HepG2 (cell line): ENCODE measurements around the gene CMTM2. TPM values are rescaled to one million over a fixed set of nuclear protein-coding genes. Genes with fewer than 3 reads are reported as not detected.

Experiments
- DNMT3B ChIP-seq: conservative IDR thresholded peaks from 2 replicates; pipeline ENCODE4 v1.6.1; 2016; ENCODE audit warnings: missing biosample characterization, control low read depth
- FOXC1 ChIP-seq: sonication (generic); formaldehyde crosslinking; IDR thresholded peaks from 2 replicates; pipeline ENCODE4 v1.8.0; 2022; ENCODE audit warnings: mild to moderate bottlenecking, missing genetic modification reagents, borderline replicate concordance
- HNRNPL ChIP-seq: fragments of 200-400 bp; formaldehyde crosslinking; IDR thresholded peaks from 2 replicates; pipeline ENCODE4 v1.6.1; 2017; ENCODE audit warnings: mild to moderate bottlenecking, low read depth, low read length
- KLF6 ChIP-seq: IDR thresholded peaks from 2 replicates; pipeline ENCODE4 v1.8.0; 2016; ENCODE audit warnings: missing biosample characterization, missing genetic modification reagents
- PITX1 ChIP-seq: sonication (generic); formaldehyde crosslinking; IDR thresholded peaks from 2 replicates; pipeline ENCODE4 v1.5.1; 2020; ENCODE audit warnings: mild to moderate bottlenecking, missing genetic modification reagents
- POGK ChIP-seq: sonication (generic); formaldehyde crosslinking; conservative IDR thresholded peaks from 2 replicates; pipeline ENCODE4 v1.8.0; 2022; ENCODE audit warnings: mild to moderate bottlenecking, moderate library complexity, missing genetic modification reagents
- POLR2G ChIP-seq: fragments of 200-400 bp; formaldehyde crosslinking; IDR thresholded peaks from 2 replicates; pipeline ENCODE4 v1.6.1; 2018; ENCODE audit warnings: mild to moderate bottlenecking, low read depth, low read length, moderate library complexity
- THAP11 ChIP-seq: IDR thresholded peaks from 2 replicates; pipeline ENCODE4 v1.6.1; 2016; ENCODE audit warnings: missing biosample characterization, missing genetic modification reagents
- ZNF138 ChIP-seq: sonication (generic); formaldehyde crosslinking; IDR thresholded peaks from 2 replicates; pipeline ENCODE4 v1.5.0; 2020; ENCODE audit warnings: mild to moderate bottlenecking, low read depth, missing genetic modification reagents
- ZNF264 ChIP-seq: sonication (generic); formaldehyde crosslinking; IDR thresholded peaks from 2 replicates; pipeline ENCODE4 v1.4.0; 2020; ENCODE audit warnings: missing genetic modification reagents
- ZNF296 ChIP-seq: sonication (generic); formaldehyde crosslinking; conservative IDR thresholded peaks from 2 replicates; pipeline ENCODE4 v1.5.0; 2020; ENCODE audit warnings: mild to moderate bottlenecking, missing genetic modification reagents
- ZNF749 ChIP-seq: sonication (generic); formaldehyde crosslinking; IDR thresholded peaks from 2 replicates; pipeline ENCODE4 v1.8.0; 2022; ENCODE audit warnings: mild to moderate bottlenecking, missing genetic modification reagents, moderate library complexity, borderline replicate concordance
- polyA plus RNA-seq, 8 experiments: library from polyadenylated mRNA; depleted of rRNA in 3 of 8; stranded (reverse) in 7 of 8; unstranded in 1 of 8; fragments of >200 nt; fragmentation: Illumina TruSeq in 4 of 8; extraction: Trizol in 4 of 8; gene quantifications; 2 replicates each; pipeline versions ENCODE4 v1.2.1 to v1.2.3, GENCODE V29; 2011 to 2016; ENCODE audit warnings: low read depth in 4 of 8, missing spikeins in 1 of 8, mixed read lengths in 1 of 8; ENCODE audit not compliant: insufficient read depth in 1 of 8
- total RNA-seq, 5 experiments: library from RNA; depleted of rRNA; stranded (reverse); fragments of >200 nt; fragmentation: Illumina TruSeq; extraction: Trizol; gene quantifications; 2 replicates each; pipeline ENCODE4 v1.2.3, GENCODE V29; 2016; ENCODE audit warnings: low read depth in 1 of 5
- TF ChIP-seq, protein P1 (sequence below): sonication (generic); formaldehyde crosslinking; IDR thresholded peaks from 2 replicates; pipeline ENCODE4 v1.4.0; 2020; ENCODE audit warnings: mild to moderate bottlenecking, missing genetic modification reagents, borderline replicate concordance
- TF ChIP-seq, protein P2 (sequence below): sonication (generic); formaldehyde crosslinking; IDR thresholded peaks from 2 replicates; pipeline ENCODE4 v1.5.1; 2020; ENCODE audit warnings: mild to moderate bottlenecking, missing genetic modification reagents, borderline replicate concordance

CMTM2 gene
- total and polyA plus RNA-seq, 2 of the 13 experiments (the other 11 are each of a cell fraction or from before 2014, with no cell fraction given) = not detected

DNA sequence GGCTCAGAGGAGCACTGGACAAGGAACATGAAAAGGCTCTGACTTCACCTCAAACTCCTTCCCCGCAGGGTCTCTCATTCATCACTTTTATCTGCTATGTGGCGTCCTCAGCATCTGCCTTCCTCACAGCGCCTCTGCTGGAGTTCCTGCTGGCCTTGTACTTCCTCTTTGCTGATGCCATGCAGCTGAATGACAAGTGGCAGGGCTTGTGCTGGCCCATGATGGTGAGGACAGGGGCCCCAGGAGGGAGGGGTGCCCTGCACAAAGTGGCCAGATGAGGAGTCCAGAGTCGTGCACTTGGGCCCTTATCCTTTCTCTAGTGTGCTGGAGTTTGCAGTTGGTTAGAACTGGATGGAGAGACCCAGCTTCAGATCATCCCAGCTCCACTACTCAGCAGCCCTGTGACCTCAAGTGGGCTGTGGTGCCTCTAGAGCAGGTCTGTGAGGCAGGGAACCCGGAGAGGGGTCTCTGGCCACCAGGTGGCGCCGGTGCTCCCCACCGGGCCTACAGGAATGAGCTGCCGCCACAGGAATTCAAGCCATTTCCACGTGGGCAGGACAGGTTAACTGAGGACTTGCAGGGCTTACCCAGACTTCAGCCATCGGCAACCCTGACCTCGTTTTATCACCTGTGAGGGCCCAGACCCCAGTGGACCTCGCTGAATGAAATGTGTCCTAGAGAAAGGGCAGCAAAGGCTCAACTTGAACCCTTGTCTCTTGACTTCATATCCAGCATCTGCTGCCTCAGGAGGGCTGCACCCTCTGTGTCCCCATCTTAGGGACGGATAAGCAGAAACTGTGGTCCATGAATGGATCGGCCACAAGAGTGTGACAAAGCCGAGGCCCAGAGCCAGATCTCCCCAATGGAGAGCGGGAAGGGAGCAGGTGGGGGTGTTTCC is 29.2 kb downstream of the CMTM2 start (continued):
- TF ChIP-seq, protein P1, sequence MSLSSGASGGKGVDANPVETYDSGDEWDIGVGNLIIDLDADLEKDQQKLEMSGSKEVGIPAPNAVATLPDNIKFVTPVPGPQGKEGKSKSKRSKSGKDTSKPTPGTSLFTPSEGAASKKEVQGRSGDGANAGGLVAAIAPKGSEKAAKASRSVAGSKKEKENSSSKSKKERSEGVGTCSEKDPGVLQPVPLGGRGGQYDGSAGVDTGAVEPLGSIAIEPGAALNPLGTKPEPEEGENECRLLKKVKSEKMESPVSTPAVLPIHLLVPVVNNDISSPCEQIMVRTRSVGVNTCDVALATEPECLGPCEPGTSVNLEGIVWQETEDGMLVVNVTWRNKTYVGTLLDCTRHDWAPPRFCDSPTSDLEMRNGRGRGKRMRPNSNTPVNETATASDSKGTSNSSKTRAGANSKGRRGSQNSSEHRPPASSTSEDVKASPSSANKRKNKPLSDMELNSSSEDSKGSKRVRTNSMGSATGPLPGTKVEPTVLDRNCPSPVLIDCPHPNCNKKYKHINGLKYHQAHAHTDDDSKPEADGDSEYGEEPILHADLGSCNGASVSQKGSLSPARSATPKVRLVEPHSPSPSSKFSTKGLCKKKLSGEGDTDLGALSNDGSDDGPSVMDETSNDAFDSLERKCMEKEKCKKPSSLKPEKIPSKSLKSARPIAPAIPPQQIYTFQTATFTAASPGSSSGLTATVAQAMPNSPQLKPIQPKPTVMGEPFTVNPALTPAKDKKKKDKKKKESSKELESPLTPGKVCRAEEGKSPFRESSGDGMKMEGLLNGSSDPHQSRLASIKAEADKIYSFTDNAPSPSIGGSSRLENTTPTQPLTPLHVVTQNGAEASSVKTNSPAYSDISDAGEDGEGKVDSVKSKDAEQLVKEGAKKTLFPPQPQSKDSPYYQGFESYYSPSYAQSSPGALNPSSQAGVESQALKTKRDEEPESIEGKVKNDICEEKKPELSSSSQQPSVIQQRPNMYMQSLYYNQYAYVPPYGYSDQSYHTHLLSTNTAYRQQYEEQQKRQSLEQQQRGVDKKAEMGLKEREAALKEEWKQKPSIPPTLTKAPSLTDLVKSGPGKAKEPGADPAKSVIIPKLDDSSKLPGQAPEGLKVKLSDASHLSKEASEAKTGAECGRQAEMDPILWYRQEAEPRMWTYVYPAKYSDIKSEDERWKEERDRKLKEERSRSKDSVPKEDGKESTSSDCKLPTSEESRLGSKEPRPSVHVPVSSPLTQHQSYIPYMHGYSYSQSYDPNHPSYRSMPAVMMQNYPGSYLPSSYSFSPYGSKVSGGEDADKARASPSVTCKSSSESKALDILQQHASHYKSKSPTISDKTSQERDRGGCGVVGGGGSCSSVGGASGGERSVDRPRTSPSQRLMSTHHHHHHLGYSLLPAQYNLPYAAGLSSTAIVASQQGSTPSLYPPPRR (CRISPR knock-in tag) = no peak; the same call in 1 of the 2 replicates
- TF ChIP-seq POLR2G = no peak
- no peak for TF ChIP-seq POGK (CRISPR knock-in tag)
- peak; percentile 77; the same call in 1 of the 2 replicates for TF ChIP-seq ZNF138 (CRISPR knock-in tag)
- no peak for TF ChIP-seq ZNF296 (CRISPR knock-in tag)
- TF ChIP-seq HNRNPL = no peak
- peak; percentile 89 for TF ChIP-seq ZNF264 (CRISPR knock-in tag)
- peak; percentile 70 for TF ChIP-seq PITX1 (CRISPR knock-in tag)
- no peak for TF ChIP-seq ZNF749 (CRISPR knock-in tag)
- peak; percentile 49; the same call in 1 of the 2 replicates for TF ChIP-seq THAP11 (CRISPR knock-in tag)
- TF ChIP-seq DNMT3B (CRISPR knock-in tag) = 0 out of 2 replicates have a peak, but pooled peaks have one; percentile 68
- TF ChIP-seq, protein P2, sequence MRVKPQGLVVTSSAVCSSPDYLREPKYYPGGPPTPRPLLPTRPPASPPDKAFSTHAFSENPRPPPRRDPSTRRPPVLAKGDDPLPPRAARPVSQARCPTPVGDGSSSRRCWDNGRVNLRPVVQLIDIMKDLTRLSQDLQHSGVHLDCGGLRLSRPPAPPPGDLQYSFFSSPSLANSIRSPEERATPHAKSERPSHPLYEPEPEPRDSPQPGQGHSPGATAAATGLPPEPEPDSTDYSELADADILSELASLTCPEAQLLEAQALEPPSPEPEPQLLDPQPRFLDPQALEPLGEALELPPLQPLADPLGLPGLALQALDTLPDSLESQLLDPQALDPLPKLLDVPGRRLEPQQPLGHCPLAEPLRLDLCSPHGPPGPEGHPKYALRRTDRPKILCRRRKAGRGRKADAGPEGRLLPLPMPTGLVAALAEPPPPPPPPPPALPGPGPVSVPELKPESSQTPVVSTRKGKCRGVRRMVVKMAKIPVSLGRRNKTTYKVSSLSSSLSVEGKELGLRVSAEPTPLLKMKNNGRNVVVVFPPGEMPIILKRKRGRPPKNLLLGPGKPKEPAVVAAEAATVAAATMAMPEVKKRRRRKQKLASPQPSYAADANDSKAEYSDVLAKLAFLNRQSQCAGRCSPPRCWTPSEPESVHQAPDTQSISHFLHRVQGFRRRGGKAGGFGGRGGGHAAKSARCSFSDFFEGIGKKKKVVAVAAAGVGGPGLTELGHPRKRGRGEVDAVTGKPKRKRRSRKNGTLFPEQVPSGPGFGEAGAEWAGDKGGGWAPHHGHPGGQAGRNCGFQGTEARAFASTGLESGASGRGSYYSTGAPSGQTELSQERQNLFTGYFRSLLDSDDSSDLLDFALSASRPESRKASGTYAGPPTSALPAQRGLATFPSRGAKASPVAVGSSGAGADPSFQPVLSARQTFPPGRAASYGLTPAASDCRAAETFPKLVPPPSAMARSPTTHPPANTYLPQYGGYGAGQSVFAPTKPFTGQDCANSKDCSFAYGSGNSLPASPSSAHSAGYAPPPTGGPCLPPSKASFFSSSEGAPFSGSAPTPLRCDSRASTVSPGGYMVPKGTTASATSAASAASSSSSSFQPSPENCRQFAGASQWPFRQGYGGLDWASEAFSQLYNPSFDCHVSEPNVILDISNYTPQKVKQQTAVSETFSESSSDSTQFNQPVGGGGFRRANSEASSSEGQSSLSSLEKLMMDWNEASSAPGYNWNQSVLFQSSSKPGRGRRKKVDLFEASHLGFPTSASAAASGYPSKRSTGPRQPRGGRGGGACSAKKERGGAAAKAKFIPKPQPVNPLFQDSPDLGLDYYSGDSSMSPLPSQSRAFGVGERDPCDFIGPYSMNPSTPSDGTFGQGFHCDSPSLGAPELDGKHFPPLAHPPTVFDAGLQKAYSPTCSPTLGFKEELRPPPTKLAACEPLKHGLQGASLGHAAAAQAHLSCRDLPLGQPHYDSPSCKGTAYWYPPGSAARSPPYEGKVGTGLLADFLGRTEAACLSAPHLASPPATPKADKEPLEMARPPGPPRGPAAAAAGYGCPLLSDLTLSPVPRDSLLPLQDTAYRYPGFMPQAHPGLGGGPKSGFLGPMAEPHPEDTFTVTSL (CRISPR knock-in tag) = no peak
- 0 out of 2 replicates have a peak, but pooled peaks have one; percentile 38 for TF ChIP-seq KLF6 (CRISPR knock-in tag)
- TF ChIP-seq FOXC1 (CRISPR knock-in tag) = no peak; the same call in none of the 2 replicates
